Prostate gland (tissue), 2 donors: ENCODE results near the gene SSR1.

Source experiments
- CTCF ChIP-seq, 4 experiments: fragments of 200-600 bp in 2 of 4; fragments of 450-650 bp in 2 of 4; sonication (generic) in 2 of 4; IDR thresholded peaks; 1 replicate in 3 of 4; 2 replicates in 1 of 4; pipeline ENCODE4 v1.5.1; 2016 to 2019; ENCODE audit warnings: antibody characterized with exemption in 4 of 4, mild to moderate bottlenecking in 2 of 4, moderate library complexity in 2 of 4
- POLR2AphosphoS5 ChIP-seq: sonication (generic); formaldehyde crosslinking; IDR thresholded peaks from one replicate; pipeline ENCODE4 v1.6.1; 2017; ENCODE audit warnings: antibody characterized with exemption

- no peak for TF ChIP-seq CTCF (IDR thresholded peaks at IDR 0.05)
- TF ChIP-seq POLR2AphosphoS5, result no peak
Observed at GRCh38 chr6:7316658-7317533, 3.9 kb upstream of the SSR1 start.
